ENCODE measurements around the gene OR10A7. TPM values are rescaled to one million over a fixed set of nuclear protein-coding genes. Genes with fewer than 3 reads are reported as not detected.
"Not testable (repeated sequence)": the region's sequence is repeated elsewhere in the genome, so short reads cannot be mapped to it uniquely, and the experiment has no call there.

Gene OR10A7, protein sequence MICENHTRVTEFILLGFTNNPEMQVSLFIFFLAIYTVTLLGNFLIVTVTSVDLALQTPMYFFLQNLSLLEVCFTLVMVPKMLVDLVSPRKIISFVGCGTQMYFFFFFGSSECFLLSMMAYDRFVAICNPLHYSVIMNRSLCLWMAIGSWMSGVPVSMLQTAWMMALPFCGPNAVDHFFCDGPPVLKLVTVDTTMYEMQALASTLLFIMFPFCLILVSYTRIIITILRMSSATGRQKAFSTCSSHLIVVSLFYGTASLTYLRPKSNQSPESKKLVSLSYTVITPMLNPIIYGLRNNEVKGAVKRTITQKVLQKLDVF
- total RNA-seq, result not detected

GRCh38 chr12:55220725-55221124 is at the start of gene OR10A7:
Gene OR10A7, plus strand, starts transcription at chr12:55221025. Its CDS starts 0 bp downstream, at chr12:55221025.
- intact Hi-C loops (cut with DNase I), result no loop called here
- no peak for DNase-seq (ENCODE audit: low spot score)
- no peak for ATAC-seq

DNA sequence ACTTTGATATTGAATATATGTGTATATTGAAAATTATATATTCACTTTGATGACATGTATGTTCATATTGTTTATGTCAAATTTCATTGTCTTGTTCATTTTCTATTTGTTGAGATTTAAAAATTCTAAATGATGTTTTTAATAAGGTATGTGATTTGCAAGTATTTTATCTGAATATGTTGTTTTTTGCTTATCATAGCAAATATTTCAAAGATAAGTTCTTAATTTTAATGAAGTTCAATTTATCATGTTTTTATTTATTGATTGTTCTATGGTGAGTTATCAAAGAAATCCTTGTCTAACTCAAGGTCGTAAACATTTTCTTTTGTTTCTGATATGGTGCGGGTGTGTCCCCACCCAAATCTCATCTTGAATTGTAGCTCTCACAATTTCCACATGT is 49.4 kb upstream of the OR10A7 start:
- DNase-seq (ENCODE audit: low spot score) (no peak), ATAC-seq (no peak)
- intact Hi-C loops (cut with DNase I), result no loop called here

GRCh38 chr12:55171846-55172245 is 49.0 kb upstream of the OR10A7 start:
- ATAC-seq; intact Hi-C loops (cut with DNase I); DNase-seq (ENCODE audit: low spot score): not testable (repeated sequence)

DNA sequence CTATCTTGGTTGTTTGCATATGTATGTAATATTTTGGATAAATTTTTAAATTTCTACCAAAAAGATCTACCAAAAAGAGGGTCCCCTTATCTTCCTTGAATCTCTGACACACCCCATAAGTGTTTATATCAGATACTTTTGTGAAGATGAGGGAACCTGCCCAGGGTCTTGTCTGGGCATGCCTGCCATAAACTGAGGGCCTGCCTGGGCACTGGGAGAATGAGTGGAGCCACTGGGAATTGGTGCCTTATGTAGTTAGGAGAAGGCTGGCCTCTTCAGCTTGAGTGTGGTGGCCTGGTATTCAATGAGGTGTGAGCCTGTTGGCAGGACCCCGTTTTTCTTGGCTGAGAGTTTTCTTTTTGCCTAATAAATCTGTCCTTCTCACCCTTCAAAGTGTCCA is 48.1 kb upstream of the OR10A7 start:
- DNase-seq (ENCODE audit: low spot score), result no peak
- no peak for ATAC-seq
- intact Hi-C loops (cut with DNase I), result no loop called here

GRCh38 chr12:55173456-55173855 is 47.4 kb upstream of the OR10A7 start:
- intact Hi-C loops (cut with DNase I), result no loop called here
- no peak for ATAC-seq
- no peak for DNase-seq (ENCODE audit: low spot score)

DNA sequence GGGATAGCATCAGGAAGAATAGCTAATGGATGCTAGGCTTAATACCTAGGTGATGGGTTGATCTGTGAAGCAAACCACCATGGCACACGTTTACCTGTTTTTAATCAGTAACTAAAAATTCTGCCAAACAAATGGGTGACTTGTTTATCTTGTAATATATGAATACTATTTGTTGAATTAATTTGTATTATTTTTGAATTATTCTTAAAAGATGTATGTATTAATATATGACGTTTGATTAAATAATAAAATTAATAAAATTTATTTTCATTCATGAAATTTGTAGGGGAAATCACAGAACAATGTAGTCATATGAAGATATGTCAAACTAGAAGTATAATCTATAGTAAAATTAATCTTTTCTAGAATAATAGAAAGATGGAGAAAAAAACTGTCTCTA is 32.3 kb upstream of the OR10A7 start:
- intact Hi-C loops (cut with DNase I), result loop anchor here (10.0 kb wide), 1 partner anchor 426 kb away; no protein-coding TSS in a partner anchor
- DNase-seq (ENCODE audit: low spot score), result no peak
- no peak for ATAC-seq

DNA sequence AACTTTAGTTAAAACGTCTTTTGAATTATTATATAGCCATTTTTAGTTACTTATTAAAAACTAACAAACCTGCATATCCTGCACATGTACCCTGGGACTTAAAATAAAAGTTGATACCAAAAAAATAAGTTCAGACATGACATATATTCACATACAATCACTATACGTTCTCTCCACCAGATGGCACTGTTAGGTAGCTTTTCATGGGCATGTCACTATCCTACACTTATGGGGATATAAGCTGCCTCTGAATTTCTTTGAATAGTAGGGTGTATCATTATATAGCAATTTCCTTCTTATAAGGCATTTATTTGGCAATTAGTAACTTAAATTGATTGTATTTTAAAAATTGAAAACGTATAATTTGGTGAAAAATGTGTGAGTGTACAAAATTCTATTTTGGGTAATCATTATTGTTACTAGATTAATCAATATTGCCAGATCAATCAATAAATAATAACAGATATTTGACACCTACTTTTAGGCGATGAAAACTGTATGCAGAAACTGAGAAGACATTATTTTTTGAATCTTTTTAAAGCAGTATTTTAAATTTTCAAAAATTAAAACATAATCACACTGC is 31.8 kb upstream of the OR10A7 start:
- intact Hi-C loops (cut with DNase I), result loop anchor here (10.0 kb wide), 1 partner anchor 426 kb away; no protein-coding TSS in a partner anchor
- DNase-seq (ENCODE audit: low spot score), result no peak
- ATAC-seq, result no peak

- DNase-seq (ENCODE audit: low spot score), result no peak
- intact Hi-C loops (cut with DNase I), result no loop called here
- ATAC-seq, result no peak
Measured at GRCh38 chr12:55194382-55194781, 26.4 kb upstream of the OR10A7 start.

- intact Hi-C loops (cut with DNase I), result no loop called here
- ATAC-seq (no peak), DNase-seq (ENCODE audit: low spot score) (no peak)
Measured at GRCh38 chr12:55226523-55226922, 5.7 kb downstream of the OR10A7 start.

- intact Hi-C loops (cut with DNase I), result no loop called here
- DNase-seq (ENCODE audit: low spot score), result no peak
- no peak for ATAC-seq
Measured at GRCh38 chr12:55227643-55228042, 6.8 kb downstream of the OR10A7 start.

- intact Hi-C loops (cut with DNase I), result no loop called here
- no peak for DNase-seq (ENCODE audit: low spot score)
- no peak for ATAC-seq
Measured at GRCh38 chr12:55244309-55244708, 23.5 kb downstream of the OR10A7 start, which contains the start of gene OR6C74. Gene OR6C74, plus strand, starts transcription at chr12:55244609. Its CDS starts 2,679 bp downstream, at chr12:55247288.

- ATAC-seq (no peak), DNase-seq (ENCODE audit: low spot score) (no peak)
- intact Hi-C loops (cut with DNase I), result no loop called here
Measured at GRCh38 chr12:55246159-55246558, 25.3 kb downstream of the OR10A7 start.

DNA sequence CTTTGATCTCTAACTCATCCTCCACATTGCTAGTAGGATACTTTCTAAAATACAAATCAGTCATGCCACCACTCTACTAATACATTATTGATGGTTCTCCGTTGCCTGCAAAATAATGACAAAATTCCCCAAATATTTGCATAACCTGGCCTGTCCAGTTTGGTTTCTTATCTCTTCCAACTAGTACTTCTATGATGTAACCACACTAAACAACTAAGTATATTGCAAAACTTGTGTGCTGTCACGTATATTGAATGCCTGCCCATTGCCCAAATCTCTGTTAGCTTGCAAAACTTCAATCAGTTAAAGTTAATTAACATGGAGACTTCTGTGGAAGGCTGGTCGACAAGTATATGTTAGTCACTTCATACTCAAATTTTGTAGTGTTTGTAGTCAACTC is 30.1 kb downstream of the OR10A7 start:
- intact Hi-C loops (cut with DNase I), result no loop called here
- no peak for DNase-seq (ENCODE audit: low spot score)
- ATAC-seq, result no peak

DNA sequence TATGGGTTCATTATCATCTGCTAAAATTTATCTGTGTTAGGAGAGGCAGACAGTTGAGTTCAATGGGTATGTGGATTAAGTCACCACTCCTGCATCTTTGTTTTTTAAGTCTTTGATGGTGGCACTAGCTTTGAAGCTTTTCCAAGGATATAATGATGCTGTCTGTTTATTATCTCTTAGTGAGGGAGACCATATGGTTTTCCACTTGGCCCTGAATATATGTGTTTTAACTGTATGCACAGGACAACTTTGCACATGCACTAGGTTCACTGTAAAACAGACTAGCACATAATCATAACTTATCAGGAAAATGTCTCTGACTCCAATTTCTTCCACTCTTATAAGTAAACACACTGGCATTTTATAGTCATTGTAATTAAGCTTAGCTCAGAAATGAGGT is 32.5 kb downstream of the OR10A7 start:
- ATAC-seq, result no peak
- intact Hi-C loops (cut with DNase I), result no loop called here

GRCh38 chr12:55256831-55257230 is 36.0 kb downstream of the OR10A7 start:
- intact Hi-C loops (cut with DNase I), result no loop called here
- no peak for ATAC-seq
- DNase-seq (ENCODE audit: low spot score), result no peak

More for the DNA sequence above, 32.5 kb downstream of the OR10A7 start:
- no peak for DNase-seq (ENCODE audit: low spot score)

DNA sequence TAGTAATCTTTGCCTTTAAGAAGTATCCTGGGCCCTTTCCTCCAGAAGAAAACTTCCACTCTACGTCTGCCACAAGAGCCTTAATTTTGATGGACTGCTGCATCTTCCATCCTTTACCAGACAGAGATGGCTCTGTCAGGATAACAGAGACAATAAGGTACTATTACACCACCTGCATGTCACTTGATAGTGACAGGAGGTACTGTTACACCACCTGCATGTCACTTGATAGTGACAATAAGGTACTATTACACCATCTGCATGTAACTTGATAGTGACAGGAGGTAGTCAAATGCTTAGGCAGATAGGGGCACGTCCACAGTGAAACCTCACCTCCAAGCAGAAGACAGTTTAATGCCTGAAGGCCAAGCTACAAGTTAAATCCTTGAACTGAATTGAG is 37.5 kb downstream of the OR10A7 start:
- ATAC-seq (no peak), DNase-seq (ENCODE audit: low spot score) (no peak)
- intact Hi-C loops (cut with DNase I), result no loop called here

Other genes starting within 250 kb of the OR10A7 start
- 3.1 TPM for gene TESPA1, start 236.3 kb upstream of the OR10A7 start, total RNA-seq
- gene NEUROD4, start 201.1 kb upstream of the OR10A7 start, total RNA-seq, result not detected
- not detected for gene OR9K2, start 94.6 kb upstream of the OR10A7 start, total RNA-seq
- not detected for gene OR6C74, start 23.6 kb downstream of the OR10A7 start, total RNA-seq
- gene OR6C6, start 75.5 kb downstream of the OR10A7 start, total RNA-seq, result not detected
- gene OR6C1, start 93.3 kb downstream of the OR10A7 start, total RNA-seq, result not detected
- not detected for gene OR6C3, start 109.7 kb downstream of the OR10A7 start, total RNA-seq
- gene OR6C75, start 141.9 kb downstream of the OR10A7 start, total RNA-seq, result not detected
- not detected for gene OR6C65, start 179.5 kb downstream of the OR10A7 start, total RNA-seq
- gene OR6C76, start 205.2 kb downstream of the OR10A7 start, total RNA-seq, result not detected
- not detected for gene OR6C2, start 223.1 kb downstream of the OR10A7 start, total RNA-seq
- not detected for gene OR6C70, start 249.1 kb downstream of the OR10A7 start, total RNA-seq

All from sciatic nerve (tissue), 2 donors.